NCI-H2227 (cell line): ENCODE data around the gene BRD7.

Source experiments
- DNase-seq: peaks from one replicate; lab custom pipeline; 2025; ENCODE audit not compliant: unreplicated experiment; lab: John Stamatoyannopoulos, UW

BRD7 gene

GRCh38 chr16:50323335-50324011 is 45.3 kb downstream of the BRD7 start:
- DNase-seq = peak; percentile 80

GRCh38 chr16:50322333-50322732 is 46.5 kb downstream of the BRD7 start:
- no peak for DNase-seq

- DNase-seq = peak; percentile 35
Measured at GRCh38 chr16:50320310-50320709, 48.5 kb downstream of the BRD7 start.

GRCh38 chr16:50318796-50319578 is 49.8 kb downstream of the BRD7 start:
- DNase-seq = no peak

GRCh38 chr16:50316848-50317630 is 51.7 kb downstream of the BRD7 start:
- no peak for DNase-seq

GRCh38 chr16:50316102-50316847 is 52.5 kb downstream of the BRD7 start:
- no peak for DNase-seq

- DNase-seq = no peak
Measured at GRCh38 chr16:50315346-50315997, 53.3 kb downstream of the BRD7 start.

GRCh38 chr16:50314665-50315064 is 54.1 kb downstream of the BRD7 start:
- no peak for DNase-seq

- no peak for DNase-seq
Measured at GRCh38 chr16:50313596-50314478, 55.0 kb downstream of the BRD7 start.

- no peak for DNase-seq
Measured at GRCh38 chr16:50311891-50312501, 56.8 kb downstream of the BRD7 start.

GRCh38 chr16:50311134-50311528 is 57.7 kb downstream of the BRD7 start:
- DNase-seq = no peak

GRCh38 chr16:50310308-50311133 is 58.3 kb downstream of the BRD7 start:
- DNase-seq = no peak

- DNase-seq = no peak
Measured at GRCh38 chr16:50309527-50310307, 59.1 kb downstream of the BRD7 start.

GRCh38 chr16:50309156-50309526 is 59.6 kb downstream of the BRD7 start:
- DNase-seq = no peak

GRCh38 chr16:50308237-50308965 is 60.4 kb downstream of the BRD7 start:
- no peak for DNase-seq

- DNase-seq = no peak
Measured at GRCh38 chr16:50306287-50306686, 62.5 kb downstream of the BRD7 start.
